Natural killer cell (primary cell): ENCODE measurements around the gene ZNF93. TPM values are rescaled to one million over a fixed set of nuclear protein-coding genes. Genes with fewer than 3 reads are reported as not detected.

Source experiments
- ATAC-seq, 3 donors: fragments of 150-1000 bp in 2 of 3; fragments of 200-7000 bp in 1 of 3; cut with Tn5 transposase; 1 replicate in 1 of 3; 2 replicates in 2 of 3; pipeline ENCODE4 v1.10.0; 2021; ENCODE audit warnings: mild to moderate bottlenecking in 2 of 3, moderate library complexity in 2 of 3
- DNase-seq, 2 donors: peaks; one replicate each; pipeline versions ENCODE4 v3.0.0 to v3.0.0-alpha.2; 2013 to 2021; ENCODE audit warnings: mixed read lengths in 1 of 2
- H3K27ac ChIP-seq: one replicate; pipeline ENCODE4 v1.5.1; 2013; ENCODE audit warnings: mild to moderate bottlenecking, low read length
- H3K27me3 ChIP-seq: one replicate; pipeline ENCODE4 v1.6.1; 2013; ENCODE audit warnings: low read length; ENCODE audit not compliant: control insufficient read depth, insufficient read depth
- H3K36me3 ChIP-seq: one replicate; pipeline ENCODE4 v1.6.1; 2013; ENCODE audit warnings: low read length; ENCODE audit not compliant: control insufficient read depth, insufficient read depth
- H3K4me1 ChIP-seq: one replicate; pipeline ENCODE4 v1.6.1; 2013; ENCODE audit warnings: low read length; ENCODE audit not compliant: control insufficient read depth, insufficient read depth
- H3K4me3 ChIP-seq: one replicate; pipeline ENCODE4 v1.5.1; 2013; ENCODE audit warnings: low read length
- H3K9me3 ChIP-seq: one replicate; pipeline ENCODE4 v1.6.1; 2013; ENCODE audit warnings: low read length; ENCODE audit not compliant: control insufficient read depth, insufficient read depth
- H3K27ac Mint-ChIP-seq, 2 donors: one replicate each; pipeline ENCODE4 v1.8.0; 2022; ENCODE audit warnings: mild to moderate bottlenecking in 2 of 2, mixed read lengths in 2 of 2, moderate library complexity in 1 of 2
- H3K27me3 Mint-ChIP-seq, 2 donors: one replicate each; pipeline ENCODE4 v1.8.0; 2022; ENCODE audit warnings: low read depth in 2 of 2, mixed read lengths in 2 of 2
- H3K36me3 Mint-ChIP-seq: one replicate; pipeline ENCODE4 v1.8.0; 2022; ENCODE audit warnings: mixed read lengths
- H3K4me1 Mint-ChIP-seq, 2 donors: one replicate each; pipeline ENCODE4 v1.8.0; 2022; ENCODE audit warnings: mixed read lengths in 2 of 2
- H3K4me3 Mint-ChIP-seq: one replicate; pipeline ENCODE4 v1.8.0; 2022; ENCODE audit warnings: mild to moderate bottlenecking, moderate library complexity, mixed read lengths
- H3K9me3 Mint-ChIP-seq, 2 donors: one replicate each; pipeline ENCODE4 v1.8.0; 2022; ENCODE audit warnings: mixed read lengths in 2 of 2
- CTCF ChIP-seq: fragments of 200-600 bp; IDR thresholded peaks from one replicate; pipeline ENCODE4 v1.8.0; 2022; ENCODE audit warnings: antibody characterized with exemption
- WGBS: methylation state at CpG from one replicate; pipeline ENCODE4 v1.1.7; 2013; ENCODE audit warnings: missing lambda C conversion rate; ENCODE audit not compliant: insufficient coverage; 5-methylcytosine and 5-hydroxymethylcytosine counted together
- intact Hi-C: fragments of 100-400 bp; cut with micrococcal nuclease; formaldehyde crosslinking; loops from one replicate; pipeline ENCODE4 v1.14.2; 2022
- total RNA-seq, 4 donors: library from RNA; stranded (reverse); fragments of 120-200 nt in 1 of 4; gene quantifications; one replicate each; pipeline versions ENCODE4 v1.2.3 to v1.2.4, GENCODE V29; 2013 to 2022

The ZNF93 gene
- total RNA-seq, 3 donors from 2014 or later (not counting 1 experiment from before 2014, with no cell fraction given), result 2.2 to 5.2 (median 4.2) TPM

DNA sequence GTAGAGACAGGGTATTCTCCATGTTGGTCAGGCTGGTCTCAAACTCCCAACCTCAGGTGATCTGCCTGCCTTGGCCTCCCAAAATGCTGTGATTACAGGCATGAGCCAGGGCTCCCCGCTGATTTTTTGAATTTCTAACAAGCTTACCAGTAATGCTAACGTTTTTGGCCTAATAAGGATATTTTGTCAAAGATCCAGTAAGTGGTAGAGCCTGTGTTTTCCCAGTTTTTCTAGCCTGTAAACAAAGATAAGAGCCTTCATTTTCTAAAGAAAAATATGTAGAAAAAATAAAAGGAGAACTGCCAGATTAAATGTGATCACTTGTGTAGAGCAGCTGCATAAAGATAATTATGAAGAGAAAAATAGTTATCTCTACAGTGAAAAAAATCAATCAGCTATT is 37.7 kb downstream of the ZNF93 start:
- TF ChIP-seq CTCF, result no peak
- WGBS, result 27% methylated on average over 2 of the region's 2 CpGs
- Histone ChIP-seq H3K4me1 (no peaks in the 10 kb centered on the region), H3K27ac (no peak overlapping the region), H3K36me3 (peaks cover 2% of the 10 kb centered on the region), H3K27me3 (no peaks in the 10 kb centered on the region), H3K9me3 (peaks cover 24% of the 10 kb centered on the region), H3K4me3 (no peak overlapping the region)
- Mint-ChIP-seq H3K4me1 (no peaks in the 10 kb centered on the region), H3K9me3 (peaks cover 2 to 16% of the 10 kb centered on the region in 2 donors), H3K36me3 (peaks cover 18% of the 10 kb centered on the region), H3K4me3 (no peak overlapping the region), H3K27ac (no peak overlapping the region), H3K27me3 (peaks cover 0 to 7% of the 10 kb centered on the region in 2 donors)
- DNase-seq (no peak), ATAC-seq (no peak)
- intact Hi-C loops, result no loop called here

- Mint-ChIP-seq H3K9me3 (peaks cover 0 to 9% of the 10 kb centered on the region in 2 donors), H3K36me3 (peaks cover 8% of the 10 kb centered on the region), H3K4me1 (no peaks in the 10 kb centered on the region), H3K4me3 (no peak overlapping the region), H3K27ac (no peak overlapping the region), H3K27me3 (peaks cover 2 to 7% of the 10 kb centered on the region in 2 donors)
- no peaks in the 10 kb centered on the region for H3K27me3 ChIP-seq
- 80% methylated on average over 8 of the region's 8 CpGs for WGBS
- DNase-seq, result no peak
- H3K4me3 ChIP-seq, result no peak overlapping the region
- ATAC-seq, result no peak
- TF ChIP-seq CTCF, result no peak
- intact Hi-C loops, result no loop called here
- no peak overlapping the region for H3K27ac ChIP-seq
- H3K36me3 ChIP-seq, result no peaks in the 10 kb centered on the region
- peaks cover 10% of the 10 kb centered on the region for H3K9me3 ChIP-seq
- no peaks in the 10 kb centered on the region for H3K4me1 ChIP-seq
Observed at GRCh38 chr19:19943848-19944582, 43.3 kb downstream of the ZNF93 start.

GRCh38 chr19:19944583-19944880 is 43.8 kb downstream of the ZNF93 start:
- TF ChIP-seq CTCF, result no peak
- Mint-ChIP-seq H3K27me3 (peaks cover 2 to 7% of the 10 kb centered on the region in 2 donors), H3K4me1 (no peaks in the 10 kb centered on the region), H3K4me3 (no peak overlapping the region), H3K27ac (no peak overlapping the region), H3K36me3 (peaks cover 8% of the 10 kb centered on the region), H3K9me3 (peaks cover 0 to 9% of the 10 kb centered on the region in 2 donors)
- ATAC-seq, result no peak
- Histone ChIP-seq H3K36me3 (no peaks in the 10 kb centered on the region), H3K4me3 (no peak overlapping the region), H3K9me3 (peaks cover 11% of the 10 kb centered on the region), H3K4me1 (no peaks in the 10 kb centered on the region), H3K27ac (no peak overlapping the region), H3K27me3 (no peaks in the 10 kb centered on the region)
- DNase-seq, result no peak
- 90% methylated on average over 3 of the region's 3 CpGs for WGBS
- intact Hi-C loops, result no loop called here

DNA sequence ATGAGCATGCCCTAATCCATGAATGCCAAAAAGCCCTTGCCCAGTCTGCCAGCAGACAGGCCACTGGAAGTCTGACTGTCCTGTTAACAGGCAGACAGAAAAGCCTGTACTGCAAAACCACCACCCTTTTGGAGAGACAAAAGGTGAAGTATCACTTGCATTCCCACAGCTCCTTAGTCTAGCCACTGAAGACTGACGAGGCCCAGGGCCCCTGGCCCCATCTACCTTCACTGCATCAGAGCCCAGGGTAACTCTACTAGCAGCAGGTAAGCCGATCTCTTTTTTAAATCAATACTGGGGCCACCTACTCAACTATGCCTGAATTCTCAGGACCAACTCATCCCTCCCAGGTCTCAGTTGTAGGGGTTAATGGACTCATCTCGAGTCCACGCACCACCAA is 45.5 kb downstream of the ZNF93 start:
- 81% methylated on average over 4 of the region's 4 CpGs for WGBS
- peaks cover 2 to 7% of the 10 kb centered on the region in 2 donors for H3K27me3 Mint-ChIP-seq
- H3K9me3 Mint-ChIP-seq, result peaks cover 0 to 6% of the 10 kb centered on the region in 2 donors
- intact Hi-C loops, result no loop called here
- H3K27ac ChIP-seq, result no peak overlapping the region
- no peak overlapping the region for H3K4me3 Mint-ChIP-seq
- no peaks in the 10 kb centered on the region for H3K27me3 ChIP-seq
- no peaks in the 10 kb centered on the region for H3K4me1 ChIP-seq
- no peak overlapping the region for H3K27ac Mint-ChIP-seq
- TF ChIP-seq CTCF, result no peak
- no peak overlapping the region for H3K4me3 ChIP-seq
- ATAC-seq, result no peak
- DNase-seq, result no peak
- no peaks in the 10 kb centered on the region for H3K4me1 Mint-ChIP-seq
- no peaks in the 10 kb centered on the region for H3K36me3 ChIP-seq
- H3K9me3 ChIP-seq, result peaks cover 10% of the 10 kb centered on the region
- H3K36me3 Mint-ChIP-seq, result peaks cover 8% of the 10 kb centered on the region
